Nephron progenitor cell (in vitro differentiated cells): ENCODE results near the gene TEKT3.

Experiments used
- DNase-seq: peaks from one replicate; pipeline ENCODE4 v3.0.0; 2021
- H3K27ac Mint-ChIP-seq: 2 replicates; pipeline ENCODE4 v1.8.0; 2021; ENCODE audit warnings: mild to moderate bottlenecking, moderate library complexity, mixed read lengths
- H3K27me3 Mint-ChIP-seq: 2 replicates; pipeline ENCODE4 v1.8.0; 2021; ENCODE audit warnings: mild to moderate bottlenecking, low read depth, mixed read lengths; ENCODE audit not compliant: poor library complexity
- H3K36me3 Mint-ChIP-seq: 2 replicates; pipeline ENCODE4 v1.8.0; 2021; ENCODE audit warnings: low read depth, mixed read lengths
- H3K4me1 Mint-ChIP-seq: 2 replicates; pipeline ENCODE4 v1.8.0; 2021; ENCODE audit warnings: mixed read lengths
- H3K4me3 Mint-ChIP-seq: 2 replicates; pipeline ENCODE4 v1.8.0; 2021; ENCODE audit warnings: mild to moderate bottlenecking, moderate library complexity, mixed read lengths
- H3K9me3 Mint-ChIP-seq: 2 replicates; pipeline ENCODE4 v1.8.0; 2021; ENCODE audit warnings: mild to moderate bottlenecking, moderate library complexity, mixed read lengths
- CTCF ChIP-seq: fragments of 200-600 bp; sonication (generic); IDR thresholded peaks from 2 replicates; pipeline ENCODE4 v1.5.0; 2021; ENCODE audit warnings: antibody characterized with exemption

TEKT3 gene

GRCh38 chr17:15273141-15273793, 68.1 kb downstream of the TEKT3 start:
- Mint-ChIP-seq H3K27me3 (peaks cover 36% of the 10 kb centered on the region), H3K36me3 (no peaks in the 10 kb centered on the region), H3K4me1 (peaks cover 9% of the 10 kb centered on the region), H3K27ac (no peak overlapping the region), H3K4me3 (no peak overlapping the region), H3K9me3 (peaks cover 24% of the 10 kb centered on the region)
- no peak for DNase-seq
- TF ChIP-seq CTCF = no peak

GRCh38 chr17:15271741-15272140, 69.7 kb downstream of the TEKT3 start:
- no peaks in the 10 kb centered on the region for H3K4me1 Mint-ChIP-seq
- H3K27ac Mint-ChIP-seq = no peak overlapping the region
- H3K9me3 Mint-ChIP-seq = peaks cover 24% of the 10 kb centered on the region
- TF ChIP-seq CTCF = no peak
- H3K27me3 Mint-ChIP-seq = peaks cover 42% of the 10 kb centered on the region
- H3K36me3 Mint-ChIP-seq = no peaks in the 10 kb centered on the region
- no peak for DNase-seq
- no peak overlapping the region for H3K4me3 Mint-ChIP-seq

- TF ChIP-seq CTCF = no peak
- no peak for DNase-seq
- Mint-ChIP-seq H3K4me3 (no peak overlapping the region), H3K4me1 (no peaks in the 10 kb centered on the region), H3K27me3 (peaks cover 51% of the 10 kb centered on the region), H3K9me3 (peaks cover 20% of the 10 kb centered on the region), H3K36me3 (no peaks in the 10 kb centered on the region), H3K27ac (peak overlapping the region; percentile 62)
Observed at GRCh38 chr17:15270628-15271381, 70.6 kb downstream of the TEKT3 start.

GRCh38 chr17:15269780-15270089, 71.7 kb downstream of the TEKT3 start:
- Mint-ChIP-seq H3K36me3 (no peaks in the 10 kb centered on the region), H3K4me3 (no peak overlapping the region), H3K4me1 (no peaks in the 10 kb centered on the region), H3K9me3 (peaks cover 13% of the 10 kb centered on the region), H3K27ac (no peak overlapping the region), H3K27me3 (peaks cover 61% of the 10 kb centered on the region)
- DNase-seq = no peak
- no peak for TF ChIP-seq CTCF

- H3K4me3 Mint-ChIP-seq = no peak overlapping the region
- peaks cover 8% of the 10 kb centered on the region for H3K9me3 Mint-ChIP-seq
- TF ChIP-seq CTCF = no peak
- peaks cover 66% of the 10 kb centered on the region for H3K27me3 Mint-ChIP-seq
- H3K36me3 Mint-ChIP-seq = no peaks in the 10 kb centered on the region
- no peaks in the 10 kb centered on the region for H3K4me1 Mint-ChIP-seq
- no peak for DNase-seq
- H3K27ac Mint-ChIP-seq = no peak overlapping the region
Observed at GRCh38 chr17:15269087-15269779, 72.2 kb downstream of the TEKT3 start.
